Liver (tissue), 3 donors: Measurements from ENCODE around the gene ZCCHC14.

Experiments used
- CTCF ChIP-seq: fragments of 150-350 bp; IDR thresholded peaks from 2 replicates; pipeline ENCODE4 v1.5.1; 2017; ENCODE audit warnings: improper control_type of control experiment, low read depth, low read length; ENCODE audit not compliant: missing input control
- EGR1 ChIP-seq, 2 donors: IDR thresholded peaks; 2 replicates each; pipeline ENCODE4 v1.6.1; 2016 to 2018; ENCODE audit warnings: antibody characterized with exemption in 2 of 2, low read depth in 2 of 2
- JUND ChIP-seq, 2 donors: IDR thresholded peaks; 2 replicates each; pipeline ENCODE4 v1.6.1; 2016; ENCODE audit warnings: antibody characterized with exemption in 2 of 2
- MAX ChIP-seq: IDR thresholded peaks from 2 replicates; pipeline ENCODE4 v1.6.1; 2016; ENCODE audit warnings: antibody characterized with exemption
- RAD21 ChIP-seq, 2 donors: IDR thresholded peaks; 2 replicates each; pipeline ENCODE4 v1.6.1; 2016; ENCODE audit warnings: antibody characterized with exemption in 2 of 2, mild to moderate bottlenecking in 2 of 2
- REST ChIP-seq: IDR thresholded peaks from 2 replicates; pipeline ENCODE4 v1.6.1; 2016; ENCODE audit warnings: antibody characterized with exemption, mild to moderate bottlenecking
- RXRA ChIP-seq, 2 donors: IDR thresholded peaks; 2 replicates each; pipeline ENCODE4 v1.6.1; 2017 to 2018; ENCODE audit warnings: antibody characterized with exemption in 2 of 2, mild to moderate bottlenecking in 1 of 2
- SP1 ChIP-seq: IDR thresholded peaks from 2 replicates; pipeline ENCODE4 v1.6.1; 2018; ENCODE audit warnings: antibody characterized with exemption, mild to moderate bottlenecking
- TAF1 ChIP-seq: conservative IDR thresholded peaks from 2 replicates; pipeline ENCODE4 v1.6.1; 2016; ENCODE audit warnings: antibody characterized with exemption, mild to moderate bottlenecking
- YY1 ChIP-seq: IDR thresholded peaks from 2 replicates; pipeline ENCODE4 v1.6.1; 2016; ENCODE audit warnings: antibody characterized with exemption, mild to moderate bottlenecking
- donor health status: healthy.
- donor health status: healthy.

- TF ChIP-seq EGR1 (IDR thresholded peaks at IDR 0.05; ENCODE audit: low read depth in 2 of 2) (no peak), CTCF (no peak), REST (no peak), YY1 (no peak), SP1 (no peak), JUND (IDR thresholded peaks at IDR 0.05) (no peak), MAX (no peak), TAF1 (no peak), RAD21 (IDR thresholded peaks at IDR 0.05) (no peak), RXRA (IDR thresholded peaks at IDR 0.05) (no peak)
These were observed 26.9 kb downstream of the ZCCHC14 start for GRCh38 chr16:87465879-87466278.
